HG03571 (cell line): ENCODE data around the gene ZNF609.
A peak's percentile ranks its signal among the peaks of the same experiment; 100 is the strongest.

Source experiments
- ATAC-seq: cut with Tn5 transposase; IDR thresholded peaks from one replicate; pipeline ENCODE4 v1.9.1; 2021; ENCODE audit not compliant: unreplicated experiment

ZNF609 gene

GRCh38 chr15:64690008-64690407, 229.6 kb downstream of the ZNF609 start:
- no peak for ATAC-seq

GRCh38 chr15:64690578-64691296, 230.4 kb downstream of the ZNF609 start:
- no peak for ATAC-seq

GRCh38 chr15:64691896-64692565, 231.7 kb downstream of the ZNF609 start:
- ATAC-seq: no peak

- no peak for ATAC-seq
These were observed 232.8 kb downstream of the ZNF609 start for GRCh38 chr15:64693134-64693533.

GRCh38 chr15:64694816-64695215, 234.4 kb downstream of the ZNF609 start:
- ATAC-seq: no peak

GRCh38 chr15:64695561-64695992, 235.2 kb downstream of the ZNF609 start:
- ATAC-seq: no peak

GRCh38 chr15:64696481-64696880, 236.1 kb downstream of the ZNF609 start:
- ATAC-seq: no peak

- no peak for ATAC-seq
These were observed 237.6 kb downstream of the ZNF609 start for GRCh38 chr15:64697911-64698369.

GRCh38 chr15:64698823-64699222, 238.4 kb downstream of the ZNF609 start:
- ATAC-seq: no peak

GRCh38 chr15:64699751-64700388, 239.5 kb downstream of the ZNF609 start:
- no peak for ATAC-seq

- no peak for ATAC-seq
These were observed 240.7 kb downstream of the ZNF609 start for GRCh38 chr15:64701051-64701450.

GRCh38 chr15:64701482-64702184, 241.3 kb downstream of the ZNF609 start:
- no peak for ATAC-seq

- peak; percentile 60 for ATAC-seq
These were observed 242.6 kb downstream of the ZNF609 start for GRCh38 chr15:64702816-64703631.

- no peak for ATAC-seq
These were observed 243.2 kb downstream of the ZNF609 start for GRCh38 chr15:64703632-64703959.

GRCh38 chr15:64705006-64705405, 244.6 kb downstream of the ZNF609 start:
- ATAC-seq: no peak

- ATAC-seq: no peak
These were observed 245.9 kb downstream of the ZNF609 start for GRCh38 chr15:64706011-64706911.

GRCh38 chr15:64710676-64711428, 250.5 kb downstream of the ZNF609 start:
- ATAC-seq: no peak

GRCh38 chr15:64712353-64712752, 252.0 kb downstream of the ZNF609 start:
- no peak for ATAC-seq

- no peak for ATAC-seq
These were observed 253.2 kb downstream of the ZNF609 start for GRCh38 chr15:64713592-64713991.
